Measurements from ENCODE around the gene FOXD3. TPM values are rescaled to one million over a fixed set of nuclear protein-coding genes. Genes with fewer than 3 reads are reported as not detected.

The FOXD3 gene
- total and polyA plus RNA-seq, 7 experiments from 2014 or later = not detected

DNA sequence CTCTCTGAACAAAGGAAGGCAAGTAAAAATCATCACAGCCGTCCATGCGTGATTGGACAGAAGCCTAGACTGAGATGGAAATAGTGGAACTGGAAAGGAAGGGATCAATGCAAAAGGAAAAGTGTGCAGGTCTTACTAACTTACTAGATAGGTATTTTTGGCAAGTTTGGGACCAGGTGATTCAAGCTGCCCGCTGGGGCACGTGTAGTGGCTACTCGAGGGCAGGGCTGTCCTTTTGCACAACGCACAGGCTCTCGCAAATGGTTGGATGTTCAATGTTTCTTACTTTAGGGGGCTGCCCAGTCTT, 44.5 kb downstream of the FOXD3 start:
- no peak for ATAC-seq
- intact Hi-C loops (cut with micrococcal nuclease) = loop anchor here (1.0 to 2.0 kb wide), 8 partner anchors 44 to 1886 kb away; partner anchors contain the start of genes EFCAB7 (in 2 of the 2), ITGB3BP (in 2 of the 2), ATG4C (in 1 of the 2) and FOXD3 (in 1 of the 2)
- peaks cover 0 to 13% (median 2%) of the 10 kb centered on the region in 5 donors for H3K27me3 Mint-ChIP-seq

DNA sequence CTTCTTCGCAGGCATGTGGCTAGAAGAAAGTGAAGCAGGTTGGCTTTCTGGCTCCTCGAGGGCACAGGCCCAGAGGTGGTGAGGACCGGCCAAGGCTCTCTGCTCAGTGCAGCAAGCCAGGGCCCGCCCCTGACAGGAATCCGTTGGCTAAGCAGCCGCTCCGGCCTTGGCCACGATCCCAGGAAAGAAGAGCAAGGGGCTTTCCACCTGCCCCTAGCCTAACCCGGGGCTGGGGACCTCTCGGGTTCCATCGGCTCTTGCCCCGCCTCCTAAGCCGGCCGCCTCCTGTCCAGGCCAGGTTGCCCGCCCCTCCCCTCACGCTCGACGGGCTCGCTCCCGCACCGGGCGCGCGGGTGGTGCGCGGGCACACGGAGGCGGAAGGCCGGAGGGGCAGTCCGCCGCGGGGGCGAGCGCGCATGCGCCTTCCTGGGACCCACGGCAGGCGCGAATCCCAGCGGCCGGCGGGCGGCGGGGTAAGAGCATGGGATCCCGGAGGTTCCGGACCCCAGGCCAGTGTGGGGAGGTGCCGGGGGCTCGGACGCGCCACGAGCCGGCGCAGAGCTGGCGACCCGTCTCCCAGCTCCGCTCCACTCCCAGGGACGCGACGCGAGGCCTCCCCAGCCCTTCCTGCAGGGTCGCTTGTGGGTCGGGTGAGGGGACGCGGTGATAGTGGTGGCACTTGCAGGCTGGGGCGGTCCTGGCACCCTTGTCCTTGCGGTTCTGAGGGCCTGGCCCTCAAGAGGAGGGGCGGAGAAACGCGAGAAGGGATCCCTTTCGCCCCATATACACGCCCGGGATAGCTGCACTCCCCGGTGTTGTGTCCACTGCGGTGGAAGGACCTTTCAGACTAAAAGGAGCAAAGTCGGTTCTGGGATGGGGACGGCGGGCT, 45.1 kb downstream of the FOXD3 start, which contains the start of gene ALG6:
ALG6 (plus strand) TSS at position 413 of the 889 bp plus-strand sequence. CDS start 3,351 bp downstream, outside the sequence.
- CTCF ChIA-PET = no interaction called here
- Mint-ChIP-seq H3K27me3 (peaks cover 0 to 7% (median 0%) of the 10 kb centered on the region in 5 donors), H3K4me1 (peaks cover 23 to 46% (median 36%) of the 10 kb centered on the region in 7 donors), H3K9me3 (no peaks in the 10 kb centered on the region), H3K4me3 (peak within 1 kb of the TSS; percentile 91 to 99 (median 94)), H3K27ac (peak within 1 kb of the TSS; percentile 79 to 93 (median 84)), H3K36me3 (peaks cover 4 to 15% (median 10%) of the 10 kb centered on the region in 5 donors)
- ATAC-seq (peak; percentile 99), DNase-seq (peak; percentile 66 to 98 (median 84))
- POLR2A ChIA-PET = interaction anchor here (0.7 to 1.3 kb wide), 2 partner anchors 225 to 772 kb away, joined by 3 to 4 read pairs; partner anchors contain the start of gene PGM1
- H3K9me3 ChIP-seq (ENCODE audit: control insufficient read depth in 2 of 3, low read length in 3 of 3) = no peaks in the 10 kb centered on the region
- peaks cover 0 to 13% (median 4%) of the 10 kb centered on the region in 3 experiments for H3K36me3 ChIP-seq (ENCODE audit: control insufficient read depth in 2 of 3, insufficient read depth in 3 of 3, low read length in 3 of 3)
- no peaks in the 10 kb centered on the region for H3K27me3 ChIP-seq (ENCODE audit: control insufficient read depth in 2 of 2, insufficient read depth in 2 of 2, low read length in 2 of 2)
- H3K4me1 ChIP-seq (ENCODE audit: control insufficient read depth in 2 of 2, insufficient read depth in 2 of 2, low read length in 2 of 2) = peaks cover 0 to 7% of the 10 kb centered on the region in 2 donors
- peak within 1 kb of the TSS; percentile 95 for H3K4me3 ChIP-seq (ENCODE audit: low read length)
- H3K27ac ChIP-seq (ENCODE audit: low read depth, low read length) = peak within 1 kb of the TSS; percentile 72
- intact Hi-C loops (cut with micrococcal nuclease) = loop anchor here (1.0 to 2.0 kb wide), 9 partner anchors 45 to 1885 kb away; partner anchors contain the start of genes ATG4C (in 2 of the 2), EFCAB7 (in 2 of the 2), ITGB3BP (in 2 of the 2) and FOXD3 (in 1 of the 2)

More for the DNA sequence above, 44.5 kb downstream of the FOXD3 start:
- H3K9me3 Mint-ChIP-seq = peaks cover 0 to 2% (median 0%) of the 10 kb centered on the region in 11 donors
- Histone ChIP-seq H3K27me3 (ENCODE audit: control insufficient read depth in 2 of 2, insufficient read depth in 2 of 2, low read length in 2 of 2) (no peaks in the 10 kb centered on the region), H3K4me1 (ENCODE audit: control insufficient read depth in 2 of 2, insufficient read depth in 2 of 2, low read length in 2 of 2) (peaks cover 0 to 7% of the 10 kb centered on the region in 2 donors), H3K4me3 (ENCODE audit: low read length) (peak overlapping the region; percentile 95), H3K9me3 (ENCODE audit: control insufficient read depth in 2 of 3, low read length in 3 of 3) (no peaks in the 10 kb centered on the region), H3K36me3 (ENCODE audit: control insufficient read depth in 2 of 3, insufficient read depth in 3 of 3, low read length in 3 of 3) (peaks cover 0 to 11% (median 4%) of the 10 kb centered on the region in 3 experiments), H3K27ac (ENCODE audit: low read depth, low read length) (peak overlapping the region; percentile 72)
- POLR2A ChIA-PET = interaction anchor here (1.3 kb wide), 1 partner anchor 226 kb away, joined by 3 read pairs; the partner anchor contains the start of gene PGM1
- CTCF ChIA-PET = no interaction called here
- H3K36me3 Mint-ChIP-seq = peaks cover 4 to 12% (median 7%) of the 10 kb centered on the region in 5 donors
- H3K27ac Mint-ChIP-seq = peak overlapping the region; percentile 48 to 86 (median 80)
- no peak for DNase-seq
- peaks cover 22 to 44% (median 36%) of the 10 kb centered on the region in 7 donors for H3K4me1 Mint-ChIP-seq
- H3K4me3 Mint-ChIP-seq = peak overlapping the region; percentile 78 to 97 (median 92)

DNA sequence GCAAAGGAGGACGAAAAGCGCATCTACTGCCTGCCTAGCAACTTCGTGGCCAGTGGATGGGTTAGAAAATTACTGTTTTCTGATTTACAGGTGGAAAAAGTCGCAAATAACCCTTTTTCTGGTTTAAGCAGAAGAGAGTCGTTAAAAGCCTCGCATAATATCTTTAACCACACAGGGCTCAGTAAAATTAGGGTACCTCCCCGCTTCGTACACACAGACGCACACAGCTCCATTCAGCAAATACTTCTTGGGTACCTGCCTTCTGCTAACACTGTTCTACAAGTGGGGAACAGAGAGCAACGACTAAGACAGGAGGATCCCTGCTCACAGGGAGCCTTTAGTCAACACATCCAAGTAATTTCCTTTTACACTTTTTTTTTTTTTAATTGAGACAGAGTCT, 45.8 kb downstream of the FOXD3 start:
- H3K36me3 Mint-ChIP-seq = peaks cover 4 to 15% (median 13%) of the 10 kb centered on the region in 5 donors
- H3K4me3 Mint-ChIP-seq = peak overlapping the region; percentile 91 to 99 (median 94)
- DNase-seq (no peak), ATAC-seq (no peak)
- peak overlapping the region; percentile 64 to 93 (median 82) for H3K27ac Mint-ChIP-seq
- intact Hi-C loops (cut with micrococcal nuclease) = loop anchor here in 1 of 2 donors (2.0 kb wide), 1 partner anchor 583 kb away; the partner anchor contains the start of gene ATG4C
- H3K27ac ChIP-seq (ENCODE audit: low read depth, low read length) = peak overlapping the region; percentile 72
- ChIA-PET POLR2A (interaction anchor here (0.7 to 1.3 kb wide), 2 partner anchors 224 to 771 kb away, joined by 3 to 4 read pairs; partner anchors contain the start of gene PGM1), CTCF (no interaction called here)
- H3K4me3 ChIP-seq (ENCODE audit: low read length) = peak overlapping the region; percentile 95
- H3K9me3 ChIP-seq (ENCODE audit: control insufficient read depth in 2 of 3, low read length in 3 of 3) = no peaks in the 10 kb centered on the region
- no peaks in the 10 kb centered on the region for H3K9me3 Mint-ChIP-seq
- no peaks in the 10 kb centered on the region for H3K27me3 ChIP-seq (ENCODE audit: control insufficient read depth in 2 of 2, insufficient read depth in 2 of 2, low read length in 2 of 2)
- H3K36me3 ChIP-seq (ENCODE audit: control insufficient read depth in 2 of 3, insufficient read depth in 3 of 3, low read length in 3 of 3) = peaks cover 0 to 13% (median 4%) of the 10 kb centered on the region in 3 experiments
- H3K4me1 ChIP-seq (ENCODE audit: control insufficient read depth in 2 of 2, insufficient read depth in 2 of 2, low read length in 2 of 2) = peaks cover 0 to 7% of the 10 kb centered on the region in 2 donors
- peaks cover 23 to 46% (median 36%) of the 10 kb centered on the region in 7 donors for H3K4me1 Mint-ChIP-seq
- H3K27me3 Mint-ChIP-seq = no peaks in the 10 kb centered on the region

Small RNA genes lying within 50 kb of the gene (microRNA-seq; reads per million reads assigned to microRNA genes)
- not detected for gene MIR6068 (ENCODE audit: borderline microRNAs expressed)

Other genes starting within 250 kb of the FOXD3 start
- gene ALG6, start 45.1 kb downstream of the FOXD3 start, total RNA-seq = 10 to 100 TPM; 16.1 to 29.8 (median 27.3) TPM
- gene ALG6, start 45.1 kb downstream of the FOXD3 start, polyA plus RNA-seq = 10 to 100 TPM; 21.0 to 25.1 TPM
- gene ITGB3BP, start 200.7 kb downstream of the FOXD3 start, total RNA-seq = 10 to 100 TPM; 16.5 to 52.6 (median 32.9) TPM
- gene ITGB3BP, start 200.7 kb downstream of the FOXD3 start, polyA plus RNA-seq = 10 to 100 TPM; 19.6 to 24.6 TPM
- 10 to 100 TPM in 1 of 5 experiments, 1 to 10 TPM in 4; 4.1 to 13.5 (median 9.2) TPM for gene EFCAB7, start 201.0 kb downstream of the FOXD3 start, total RNA-seq
- 1 to 10 TPM; 3.7 to 5.2 TPM for gene EFCAB7, start 201.0 kb downstream of the FOXD3 start, polyA plus RNA-seq